DMS 273 treated with DMSO at 0.1 percent for 48 hours (cell line): ENCODE measurements around the gene CYSLTR2.
"Not testable (repeated sequence)": the region's sequence is repeated elsewhere in the genome, so short reads cannot be mapped to it uniquely, and the experiment has no call there.

Experiments used
- DNase-seq: peaks from one replicate; lab custom pipeline; 2025; lab: John Stamatoyannopoulos, UW

Gene CYSLTR2

GRCh38 chr13:48644951-48645350 is 8.8 kb upstream of the CYSLTR2 start:
- no peak for DNase-seq

DNA sequence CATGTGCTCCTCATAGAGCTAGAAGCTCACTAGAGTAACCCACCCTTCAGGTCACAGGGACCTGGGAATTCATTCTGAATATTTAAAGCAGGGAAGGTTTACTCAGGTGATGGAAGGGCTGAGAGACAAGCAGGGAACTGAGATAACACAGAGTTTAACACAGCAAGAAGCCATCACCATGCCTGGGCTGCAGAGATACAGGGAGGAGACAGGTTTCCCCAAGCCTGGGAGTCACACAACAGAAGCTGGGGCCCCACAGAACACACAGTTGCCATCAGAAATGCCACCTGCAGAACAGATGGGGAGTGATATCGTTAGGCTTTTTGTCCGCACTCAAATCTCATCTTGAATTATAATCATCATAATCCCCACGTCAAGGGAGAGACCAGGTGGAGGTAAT is 7.9 kb upstream of the CYSLTR2 start:
- DNase-seq, result no peak

GRCh38 chr13:48646791-48647190 is 6.9 kb upstream of the CYSLTR2 start:
- no peak for DNase-seq

DNA sequence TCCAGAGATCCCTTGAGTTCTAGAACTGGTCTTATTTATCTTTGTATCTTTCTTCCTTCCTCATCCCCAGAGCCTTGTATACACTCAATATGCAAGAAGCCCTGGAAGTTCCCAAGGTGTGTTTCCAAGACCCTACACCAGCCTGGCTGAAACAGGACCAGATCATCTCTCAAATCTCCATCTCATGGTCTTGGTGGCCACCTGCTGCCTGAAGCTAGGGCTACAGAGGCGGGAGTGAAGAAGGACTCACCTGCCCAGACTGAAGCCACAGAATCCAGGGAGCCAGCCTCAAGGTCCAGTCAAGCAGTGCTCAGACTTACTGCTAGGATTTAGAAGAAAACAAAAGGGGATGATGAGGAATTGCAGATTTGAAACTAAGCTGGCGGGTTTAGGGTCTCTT is 6.1 kb upstream of the CYSLTR2 start:
- DNase-seq, result no peak

GRCh38 chr13:48648446-48648845 is 5.3 kb upstream of the CYSLTR2 start:
- DNase-seq, result no peak

- no peak for DNase-seq
These were observed 768 bp upstream of the CYSLTR2 start for GRCh38 chr13:48652851-48653471.

- DNase-seq, result no peak
These were observed 782 bp downstream of the CYSLTR2 start for GRCh38 chr13:48654511-48654910.

- no peak for DNase-seq
These were observed 1.6 kb downstream of the CYSLTR2 start for GRCh38 chr13:48655291-48655690.

DNA sequence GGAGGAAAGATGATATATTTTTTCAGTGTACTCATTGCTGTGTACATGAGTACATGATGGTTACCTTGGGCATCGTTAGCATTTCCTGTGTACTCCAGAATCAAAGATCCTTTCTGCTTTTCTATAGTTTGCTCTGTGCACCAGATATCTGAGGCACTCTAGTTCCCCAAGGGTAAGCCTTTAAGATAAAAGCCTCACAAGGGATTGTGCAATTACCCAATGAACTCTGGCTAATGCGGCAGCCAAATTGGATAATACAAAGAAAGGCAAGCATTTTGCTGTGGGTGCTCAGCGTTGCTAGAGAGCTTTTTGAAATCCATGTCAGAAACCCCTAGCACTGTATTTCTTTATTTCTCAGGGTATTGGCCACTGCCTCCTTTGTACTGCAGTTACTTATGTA is 2.9 kb downstream of the CYSLTR2 start:
- no peak for DNase-seq

DNA sequence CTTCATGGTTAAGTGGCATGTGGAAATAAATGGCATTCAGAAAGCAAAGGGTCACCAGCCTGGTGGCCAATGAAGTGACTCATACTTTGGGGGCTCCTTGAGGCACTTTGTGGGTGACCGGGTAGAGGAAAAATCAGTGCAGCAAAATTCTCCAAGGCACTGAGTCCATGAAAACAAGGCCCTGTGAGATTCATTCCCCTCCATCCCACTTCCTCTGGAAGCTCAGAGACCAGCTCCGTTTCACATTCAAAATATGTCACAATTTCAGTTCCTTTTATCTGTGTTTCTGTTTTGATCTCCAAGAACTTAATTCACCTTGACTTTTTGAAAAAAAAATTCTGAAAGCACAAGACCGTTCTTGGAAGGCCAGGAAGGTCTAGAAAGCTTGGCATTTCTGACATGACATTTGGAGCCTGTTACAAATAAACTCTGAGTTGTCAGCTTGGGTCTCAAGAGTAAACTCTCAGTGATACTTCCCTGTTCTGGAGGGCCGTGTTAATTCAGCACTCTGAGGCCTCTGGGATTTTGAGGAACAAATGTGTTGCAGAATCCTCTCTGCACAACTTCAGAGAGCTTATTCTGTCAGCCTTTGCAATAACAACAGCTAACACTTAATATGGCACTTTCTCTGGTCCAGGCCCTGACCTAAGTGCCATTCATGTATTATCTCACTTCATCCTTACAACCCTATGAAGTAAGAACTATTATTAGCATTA is 6.8 kb downstream of the CYSLTR2 start:
- no peak for DNase-seq

GRCh38 chr13:48661107-48661506 is 7.4 kb downstream of the CYSLTR2 start:
- DNase-seq, result no peak

DNA sequence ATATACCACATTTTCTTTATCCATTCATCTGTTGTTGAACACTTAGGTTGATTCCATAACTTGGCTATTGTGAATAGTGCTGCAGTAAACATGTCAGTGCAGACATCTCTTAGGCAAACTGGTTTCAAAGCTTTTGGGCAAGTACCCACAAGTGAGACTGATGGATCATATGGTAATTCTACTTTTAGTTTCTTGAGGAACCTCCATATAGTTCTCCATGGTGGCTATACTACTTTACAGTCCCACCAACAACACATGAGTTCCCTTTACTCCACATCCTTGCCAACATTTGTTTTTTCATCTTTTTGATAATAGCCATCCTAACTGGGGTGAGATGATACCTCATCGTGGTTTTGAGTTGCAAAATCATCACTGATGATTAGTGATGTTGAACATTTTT is 8.5 kb downstream of the CYSLTR2 start:
- no peak for DNase-seq

DNA sequence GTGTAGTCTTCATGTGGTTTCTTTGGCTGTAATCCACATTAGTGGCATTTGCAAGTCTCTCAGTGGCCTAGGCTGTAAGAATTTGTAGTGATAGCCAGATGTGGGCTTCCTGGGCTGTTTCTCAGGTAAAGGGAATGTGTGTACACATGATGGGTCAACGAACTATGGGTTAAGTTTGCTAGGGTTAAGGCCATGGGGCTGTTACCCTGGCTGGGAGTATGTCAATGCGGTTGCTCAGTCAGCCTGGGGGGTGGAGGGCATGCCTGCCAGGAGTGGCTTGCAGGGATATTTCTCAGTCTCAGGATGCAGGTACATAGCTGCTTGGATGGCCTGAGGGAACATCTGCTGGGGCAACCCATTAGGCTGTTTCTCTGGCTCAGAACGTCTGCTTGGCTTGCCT is 13.4 kb downstream of the CYSLTR2 start:
- DNase-seq, result no peak

- DNase-seq, result not testable (repeated sequence)
These were observed 17.7 kb downstream of the CYSLTR2 start for GRCh38 chr13:48671421-48671820.

DNA sequence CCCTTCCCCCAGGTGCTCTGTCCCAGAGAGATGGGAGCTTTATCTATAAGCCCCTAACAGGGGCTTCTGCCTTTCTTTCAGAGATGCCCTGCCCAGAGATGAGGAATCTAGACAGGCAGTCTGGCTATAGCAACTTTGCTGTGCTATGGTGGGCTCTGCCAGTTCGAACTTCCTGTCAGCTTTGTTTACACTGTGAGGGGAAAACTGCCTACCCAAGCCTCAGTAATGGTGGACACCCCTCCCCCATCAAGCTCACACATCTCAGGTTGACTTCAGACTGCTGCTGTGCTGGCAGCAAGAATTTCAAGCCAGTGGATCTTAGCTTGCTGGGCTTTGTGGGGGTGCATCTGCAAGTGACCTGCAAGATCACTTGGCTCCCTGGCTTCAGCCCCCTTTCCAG is 21.5 kb downstream of the CYSLTR2 start:
- no peak for DNase-seq

- DNase-seq, result no peak
These were observed 24.6 kb downstream of the CYSLTR2 start for GRCh38 chr13:48678316-48678715.

- DNase-seq, result no peak
These were observed 26.4 kb downstream of the CYSLTR2 start for GRCh38 chr13:48679941-48680680.

DNA sequence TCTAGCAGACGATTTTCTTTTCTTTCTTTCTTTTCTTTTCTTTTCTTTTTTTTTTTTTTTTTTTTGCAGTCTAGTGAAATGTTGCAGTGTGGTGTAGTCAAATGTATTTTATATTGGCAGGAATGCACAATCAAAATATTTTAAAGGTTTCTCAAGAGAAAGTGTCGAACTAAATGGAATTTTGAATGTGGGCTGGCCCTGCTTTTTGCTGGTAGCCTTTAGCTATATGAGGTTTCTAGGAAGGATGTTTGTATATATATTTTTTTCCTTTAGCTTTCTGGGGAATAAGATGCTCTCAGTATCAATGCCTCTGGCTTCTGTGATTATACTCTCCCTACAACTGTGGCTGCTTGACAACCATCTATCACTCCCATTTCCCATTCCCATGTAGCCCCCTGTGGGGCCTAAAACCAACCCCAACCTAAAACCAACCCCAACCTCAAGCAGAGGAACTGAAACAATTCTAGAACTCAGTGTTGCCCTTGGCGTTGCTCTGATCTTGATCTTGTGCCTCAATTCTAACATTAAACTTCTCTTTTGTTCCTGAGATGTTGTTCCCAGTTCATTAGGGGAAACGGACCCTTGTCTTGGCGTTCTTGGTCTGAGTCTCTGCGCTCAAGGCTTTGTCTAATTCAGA is 27.1 kb downstream of the CYSLTR2 start:
- DNase-seq, result no peak

DNA sequence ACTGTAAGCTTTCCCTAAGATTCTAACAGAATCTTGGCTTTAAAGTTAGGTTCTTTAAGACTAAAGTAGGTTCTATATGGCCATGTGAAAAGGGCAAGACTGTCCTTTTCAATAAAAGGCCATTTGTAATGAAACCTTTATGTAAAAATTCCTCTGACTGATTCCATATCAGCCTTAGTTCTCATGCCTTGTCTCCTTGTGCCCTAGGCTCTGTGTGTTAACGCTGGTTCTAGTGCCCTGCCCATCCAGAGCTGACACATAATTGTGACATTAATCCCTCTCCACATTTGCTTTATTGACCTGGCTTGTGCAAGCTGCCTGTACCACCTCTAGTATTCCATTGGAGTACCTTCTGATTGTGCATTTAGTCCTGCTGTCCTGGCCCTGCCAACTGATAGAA is 28.2 kb downstream of the CYSLTR2 start:
- no peak for DNase-seq

- no peak for DNase-seq
These were observed 28.7 kb downstream of the CYSLTR2 start for GRCh38 chr13:48682436-48682835.

GRCh38 chr13:48686636-48687210 is 33.0 kb downstream of the CYSLTR2 start:
- no peak for DNase-seq

DNA sequence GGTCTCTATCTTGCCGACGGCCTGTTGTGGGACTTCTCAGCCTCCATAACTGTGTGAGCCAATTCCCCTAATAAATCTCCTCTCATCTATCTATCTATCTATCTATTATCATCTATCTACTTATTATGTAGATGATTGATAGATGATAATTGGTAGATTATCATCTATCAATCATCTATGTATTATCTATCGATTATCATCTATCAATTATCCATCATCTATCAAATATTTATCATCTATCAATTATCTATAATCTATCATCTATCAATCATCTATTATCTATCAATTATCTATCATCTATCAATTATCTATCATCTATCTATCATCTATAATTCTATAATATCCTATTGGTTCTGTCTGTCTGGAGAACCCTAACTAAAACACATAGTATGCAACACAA is 33.5 kb downstream of the CYSLTR2 start:
- no peak for DNase-seq
